Measurements from ENCODE around the gene LUZP2.

The LUZP2 gene

GRCh38 chr11:24900960-24901549 is 404.2 kb downstream of the LUZP2 start:
- no peak for DNase-seq (ENCODE audit: low spot score)
- TF ChIP-seq CTCF (IDR thresholded peaks at IDR 0.05; ENCODE audit: borderline replicate concordance, control extremely low read depth, extremely low read depth, insufficient read depth, missing control alignments) = no peak
- in situ Hi-C loops (cut with MboI; ENCODE audit: low sequenced_read_pairs, unreplicated experiment) = no loop called here

- DNase-seq (ENCODE audit: low spot score) = no peak
- TF ChIP-seq CTCF (IDR thresholded peaks at IDR 0.05; ENCODE audit: borderline replicate concordance, control extremely low read depth, extremely low read depth, insufficient read depth, missing control alignments) = no peak
- in situ Hi-C loops (cut with MboI; ENCODE audit: low sequenced_read_pairs, unreplicated experiment) = no loop called here
Observed at GRCh38 chr11:24903555-24903954, 406.7 kb downstream of the LUZP2 start.

GRCh38 chr11:24925091-24925490 is 428.2 kb downstream of the LUZP2 start:
- in situ Hi-C loops (cut with MboI; ENCODE audit: low sequenced_read_pairs, unreplicated experiment) = no loop called here
- TF ChIP-seq CTCF (IDR thresholded peaks at IDR 0.05; ENCODE audit: borderline replicate concordance, control extremely low read depth, extremely low read depth, insufficient read depth, missing control alignments) = no peak
- no peak for DNase-seq (ENCODE audit: low spot score)

GRCh38 chr11:24932110-24933000 is 435.5 kb downstream of the LUZP2 start:
- no peak for DNase-seq (ENCODE audit: low spot score)
- TF ChIP-seq CTCF (IDR thresholded peaks at IDR 0.05; ENCODE audit: borderline replicate concordance, control extremely low read depth, extremely low read depth, insufficient read depth, missing control alignments) = no peak
- in situ Hi-C loops (cut with MboI; ENCODE audit: low sequenced_read_pairs, unreplicated experiment) = no loop called here

GRCh38 chr11:24934733-24935439 is 438.0 kb downstream of the LUZP2 start:
- no peak for DNase-seq (ENCODE audit: low spot score)
- no peak for TF ChIP-seq CTCF (IDR thresholded peaks at IDR 0.05; ENCODE audit: borderline replicate concordance, control extremely low read depth, extremely low read depth, insufficient read depth, missing control alignments)
- in situ Hi-C loops (cut with MboI; ENCODE audit: low sequenced_read_pairs, unreplicated experiment) = no loop called here

GRCh38 chr11:24944891-24945290 is 448.0 kb downstream of the LUZP2 start:
- in situ Hi-C loops (cut with MboI; ENCODE audit: low sequenced_read_pairs, unreplicated experiment) = no loop called here
- no peak for TF ChIP-seq CTCF (IDR thresholded peaks at IDR 0.05; ENCODE audit: borderline replicate concordance, control extremely low read depth, extremely low read depth, insufficient read depth, missing control alignments)
- DNase-seq (ENCODE audit: low spot score) = no peak

Data from GM13976 (cell line).